Endothelial cell (in vitro differentiated cells): Measurements from ENCODE around the gene C8A. TPM values are rescaled to one million over a fixed set of nuclear protein-coding genes. Genes with fewer than 3 reads are reported as not detected.

Source experiments
- DNase-seq: peaks from one replicate; pipeline ENCODE4 v3.0.0; 2021; ENCODE audit warnings: low spot score
- H3K27ac Mint-ChIP-seq: one replicate; pipeline ENCODE4 v1.8.0; 2021; ENCODE audit warnings: mixed read lengths, inconsistent platforms; ENCODE audit not compliant: unreplicated experiment
- H3K27me3 Mint-ChIP-seq: one replicate; pipeline ENCODE4 v1.8.0; 2021; ENCODE audit warnings: mild to moderate bottlenecking, moderate library complexity, mixed read lengths, inconsistent platforms; ENCODE audit not compliant: unreplicated experiment
- H3K36me3 Mint-ChIP-seq: one replicate; pipeline ENCODE4 v1.8.0; 2021; ENCODE audit warnings: mild to moderate bottlenecking, low read depth, mixed read lengths, inconsistent platforms; ENCODE audit not compliant: unreplicated experiment
- H3K4me1 Mint-ChIP-seq: one replicate; pipeline ENCODE4 v1.8.0; 2021; ENCODE audit warnings: mild to moderate bottlenecking, mixed read lengths, inconsistent platforms; ENCODE audit not compliant: unreplicated experiment
- H3K4me3 Mint-ChIP-seq: one replicate; pipeline ENCODE4 v1.8.0; 2021; ENCODE audit warnings: mild to moderate bottlenecking, mixed read lengths, inconsistent platforms; ENCODE audit not compliant: unreplicated experiment
- H3K9me3 Mint-ChIP-seq: one replicate; pipeline ENCODE4 v1.8.0; 2021; ENCODE audit warnings: mixed read lengths, inconsistent platforms; ENCODE audit not compliant: unreplicated experiment
- total RNA-seq: library from RNA; stranded (reverse); fragmentation: NEBNext Ultra II Directional; extraction: Animal tissue kit (Norgen Biotek cat#: 25700); gene quantifications from one replicate; pipeline ENCODE4 v1.2.1, GENCODE V29; 2021; ENCODE audit not compliant: unreplicated experiment
- TF ChIP-seq, protein P1 (sequence below): fragments of 200-600 bp; sonication (generic); IDR thresholded peaks from one replicate; pipeline ENCODE4 v1.5.0; 2021; ENCODE audit warnings: antibody characterized with exemption; ENCODE audit not compliant: unreplicated experiment

The C8A gene
- total RNA-seq, 1 donor from 2014 or later = not detected

DNA sequence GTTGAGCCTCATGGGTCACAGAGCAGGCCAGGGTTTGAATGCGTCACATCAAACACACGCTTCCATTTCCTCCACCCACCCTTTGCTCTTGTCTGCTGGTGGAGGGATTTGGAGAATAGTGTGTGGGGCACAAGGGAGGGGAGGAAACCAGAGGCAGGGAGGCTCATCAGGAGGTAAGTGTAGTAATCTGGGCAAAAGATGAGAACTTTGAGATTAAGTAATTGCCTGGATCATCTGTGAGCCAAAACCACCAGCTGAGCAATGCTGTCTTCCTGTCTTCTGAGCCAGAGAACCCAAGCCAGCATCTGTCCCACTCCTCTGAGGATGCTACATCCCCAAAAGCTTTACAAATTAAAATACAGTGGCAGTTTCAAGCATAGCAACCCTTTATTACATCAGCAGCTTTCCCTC lies 66.0 kb downstream of the C8A start:
- Mint-ChIP-seq H3K27me3 (peaks cover 2% of the 10 kb centered on the region), H3K36me3 (no peaks in the 10 kb centered on the region), H3K27ac (no peak overlapping the region), H3K4me3 (no peak overlapping the region), H3K9me3 (no peaks in the 10 kb centered on the region), H3K4me1 (no peaks in the 10 kb centered on the region)
- TF ChIP-seq, protein P1, sequence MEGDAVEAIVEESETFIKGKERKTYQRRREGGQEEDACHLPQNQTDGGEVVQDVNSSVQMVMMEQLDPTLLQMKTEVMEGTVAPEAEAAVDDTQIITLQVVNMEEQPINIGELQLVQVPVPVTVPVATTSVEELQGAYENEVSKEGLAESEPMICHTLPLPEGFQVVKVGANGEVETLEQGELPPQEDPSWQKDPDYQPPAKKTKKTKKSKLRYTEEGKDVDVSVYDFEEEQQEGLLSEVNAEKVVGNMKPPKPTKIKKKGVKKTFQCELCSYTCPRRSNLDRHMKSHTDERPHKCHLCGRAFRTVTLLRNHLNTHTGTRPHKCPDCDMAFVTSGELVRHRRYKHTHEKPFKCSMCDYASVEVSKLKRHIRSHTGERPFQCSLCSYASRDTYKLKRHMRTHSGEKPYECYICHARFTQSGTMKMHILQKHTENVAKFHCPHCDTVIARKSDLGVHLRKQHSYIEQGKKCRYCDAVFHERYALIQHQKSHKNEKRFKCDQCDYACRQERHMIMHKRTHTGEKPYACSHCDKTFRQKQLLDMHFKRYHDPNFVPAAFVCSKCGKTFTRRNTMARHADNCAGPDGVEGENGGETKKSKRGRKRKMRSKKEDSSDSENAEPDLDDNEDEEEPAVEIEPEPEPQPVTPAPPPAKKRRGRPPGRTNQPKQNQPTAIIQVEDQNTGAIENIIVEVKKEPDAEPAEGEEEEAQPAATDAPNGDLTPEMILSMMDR = no peak
- no peak for DNase-seq

DNA sequence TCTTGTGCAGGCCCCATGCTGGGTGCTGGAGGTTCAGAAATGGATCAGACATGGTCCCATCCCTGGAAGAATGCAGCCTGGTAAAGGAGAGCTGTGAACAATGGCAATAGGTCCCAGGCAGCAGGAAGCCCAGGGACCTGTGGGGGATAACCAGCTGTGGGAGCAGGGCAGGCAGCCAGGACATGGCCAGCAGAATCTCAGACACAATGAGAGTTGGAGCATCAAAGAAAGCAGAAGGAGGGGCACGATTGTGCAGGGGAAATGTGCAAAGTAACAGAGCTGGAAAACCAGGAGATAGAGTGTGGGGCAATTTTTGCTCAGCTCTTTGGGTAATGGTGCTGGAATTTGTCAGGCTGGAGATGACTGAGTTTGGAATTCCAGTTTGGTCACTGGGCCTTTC lies 66.9 kb downstream of the C8A start:
- H3K27me3 Mint-ChIP-seq = peaks cover 2% of the 10 kb centered on the region
- TF ChIP-seq, protein P1 = no peak
- no peak overlapping the region for H3K27ac Mint-ChIP-seq
- no peak overlapping the region for H3K4me3 Mint-ChIP-seq
- no peaks in the 10 kb centered on the region for H3K36me3 Mint-ChIP-seq
- DNase-seq = no peak
- no peaks in the 10 kb centered on the region for H3K9me3 Mint-ChIP-seq
- no peaks in the 10 kb centered on the region for H3K4me1 Mint-ChIP-seq

DNA sequence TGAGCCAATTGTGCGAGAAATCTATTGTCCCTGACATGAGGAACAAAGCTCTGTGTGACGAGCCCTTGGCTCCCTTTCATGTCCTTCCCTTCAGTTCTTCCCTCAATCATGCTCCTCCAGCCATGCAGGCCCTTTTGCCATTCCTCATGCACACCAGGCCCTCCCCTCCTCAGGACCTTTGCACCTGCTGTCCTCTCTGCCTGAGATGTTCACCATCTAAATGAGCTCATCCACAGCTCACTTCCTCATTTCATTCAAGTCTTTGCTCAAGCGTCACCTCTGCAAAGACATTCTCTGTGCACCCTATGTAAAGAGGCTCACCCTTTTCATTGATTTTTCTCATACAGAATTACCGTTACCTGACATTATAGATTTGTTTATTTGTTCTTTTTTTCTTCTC lies 67.5 kb downstream of the C8A start:
- TF ChIP-seq, protein P1 = no peak
- Mint-ChIP-seq H3K4me3 (no peak overlapping the region), H3K27ac (no peak overlapping the region), H3K9me3 (no peaks in the 10 kb centered on the region), H3K36me3 (no peaks in the 10 kb centered on the region), H3K4me1 (no peaks in the 10 kb centered on the region), H3K27me3 (peaks cover 2% of the 10 kb centered on the region)
- DNase-seq = no peak

DNA sequence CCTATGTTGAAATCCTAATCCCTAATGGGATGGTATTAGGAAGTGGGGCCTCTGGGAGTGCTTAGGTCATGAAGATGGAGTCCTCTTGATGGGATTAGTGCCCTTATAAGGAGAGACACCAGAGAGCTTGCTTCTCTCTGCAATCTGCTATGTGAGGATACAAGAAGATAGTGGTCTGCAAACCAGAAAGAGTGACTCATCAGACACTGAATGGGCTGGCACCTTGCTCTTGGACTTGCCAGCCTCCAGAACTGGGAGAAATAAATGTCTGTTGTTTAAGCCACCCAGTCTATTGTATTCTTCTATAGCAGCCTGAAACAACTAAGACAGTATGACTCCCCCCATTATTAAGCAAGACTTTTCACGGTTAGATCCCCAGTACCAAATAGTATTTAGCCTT lies 67.9 kb downstream of the C8A start:
- Mint-ChIP-seq H3K36me3 (no peaks in the 10 kb centered on the region), H3K4me1 (no peaks in the 10 kb centered on the region), H3K27ac (no peak overlapping the region), H3K9me3 (no peaks in the 10 kb centered on the region), H3K4me3 (no peak overlapping the region), H3K27me3 (peaks cover 2% of the 10 kb centered on the region)
- no peak for DNase-seq
- TF ChIP-seq, protein P1 = no peak

DNA sequence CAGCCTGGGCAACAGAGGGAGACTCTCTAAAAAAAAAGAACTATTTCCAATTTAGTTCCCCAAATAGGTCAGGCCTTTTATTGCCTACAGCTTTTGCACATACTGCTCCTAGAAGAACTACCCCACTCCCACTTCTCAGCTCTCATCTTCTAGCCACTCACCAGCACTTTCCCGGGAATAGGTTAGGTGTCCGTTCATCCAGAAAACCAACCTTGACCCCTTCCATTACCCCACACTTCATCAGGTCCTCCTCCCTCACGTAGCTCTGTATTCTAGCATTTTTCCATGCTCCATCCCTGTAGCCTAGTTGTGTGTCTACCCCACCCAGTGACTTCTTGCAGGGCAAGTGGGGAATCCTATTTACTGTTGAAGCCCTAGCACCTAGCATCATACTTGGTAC lies 68.6 kb downstream of the C8A start:
- TF ChIP-seq, protein P1 = no peak
- Mint-ChIP-seq H3K9me3 (no peaks in the 10 kb centered on the region), H3K4me3 (no peak overlapping the region), H3K36me3 (no peaks in the 10 kb centered on the region), H3K27ac (no peak overlapping the region), H3K4me1 (no peaks in the 10 kb centered on the region), H3K27me3 (peaks cover 2% of the 10 kb centered on the region)
- DNase-seq = no peak
